NCI-H2081 (cell line): Measurements from ENCODE around the gene CYP4F22.

Experiments
- DNase-seq, 2 experiments: peaks; one replicate each; lab custom pipeline; 2025; lab: John Stamatoyannopoulos, UW

The CYP4F22 gene

DNA sequence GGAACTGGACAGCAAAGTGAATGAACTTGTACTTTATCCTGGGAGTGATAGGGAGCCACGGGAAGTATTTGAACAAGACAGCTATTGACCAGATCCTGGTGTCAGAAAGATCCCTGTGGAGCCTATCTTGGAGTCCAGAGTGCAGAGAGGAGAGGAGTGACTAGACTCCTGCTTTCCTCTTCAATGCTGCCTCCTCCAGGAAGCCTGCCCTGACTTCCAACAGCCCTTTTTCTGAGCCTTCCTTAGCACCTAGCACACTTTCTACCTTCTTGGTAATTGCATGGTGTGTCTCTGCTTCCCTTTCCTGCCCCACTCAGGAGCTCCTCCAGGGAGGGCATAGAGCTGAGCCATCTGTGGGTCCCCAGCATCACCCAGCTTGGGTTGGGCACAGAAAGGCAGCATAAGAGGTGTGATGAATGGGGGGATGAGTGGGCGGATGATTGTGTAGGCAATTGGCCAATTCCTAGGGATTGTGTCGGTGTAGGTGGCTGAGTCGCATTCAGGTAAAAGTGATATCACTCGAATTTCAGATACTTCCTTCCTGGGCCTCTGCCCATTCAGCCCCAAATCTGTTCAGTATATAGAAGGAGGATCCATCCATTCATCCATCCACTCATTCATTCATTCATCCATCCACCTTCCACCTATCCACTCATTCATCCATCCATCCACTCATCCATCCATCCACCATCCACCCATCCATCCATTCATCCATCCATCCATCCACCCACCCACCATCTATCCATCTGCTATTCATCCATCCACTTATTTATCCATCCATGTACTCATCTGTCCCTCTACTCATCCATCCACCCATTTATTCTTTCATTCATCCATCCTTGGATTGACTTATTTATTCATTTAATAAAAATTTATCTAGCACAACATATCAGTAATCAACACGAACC is 26.9 kb downstream of the CYP4F22 start:
- DNase-seq: no peak

DNA sequence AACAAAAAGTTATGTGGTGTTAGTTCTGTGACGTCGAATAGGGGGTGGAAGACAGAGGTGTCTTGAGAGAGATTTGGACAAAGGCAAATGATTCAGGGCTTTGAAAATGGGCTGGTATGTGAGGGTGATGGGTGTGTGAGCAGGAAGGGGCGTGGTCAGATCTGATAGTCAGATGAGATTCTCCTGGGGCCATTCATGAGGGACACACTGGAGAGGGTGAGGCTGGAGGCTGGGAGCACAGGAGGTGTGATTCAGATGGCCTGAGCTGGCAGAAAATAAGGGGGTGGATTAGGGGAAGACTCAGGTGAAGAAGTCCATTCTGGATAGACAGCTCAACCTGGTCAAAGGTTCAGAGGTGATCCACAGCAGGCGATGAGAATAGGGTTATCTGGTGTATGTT is 28.0 kb downstream of the CYP4F22 start:
- no peak for DNase-seq

DNA sequence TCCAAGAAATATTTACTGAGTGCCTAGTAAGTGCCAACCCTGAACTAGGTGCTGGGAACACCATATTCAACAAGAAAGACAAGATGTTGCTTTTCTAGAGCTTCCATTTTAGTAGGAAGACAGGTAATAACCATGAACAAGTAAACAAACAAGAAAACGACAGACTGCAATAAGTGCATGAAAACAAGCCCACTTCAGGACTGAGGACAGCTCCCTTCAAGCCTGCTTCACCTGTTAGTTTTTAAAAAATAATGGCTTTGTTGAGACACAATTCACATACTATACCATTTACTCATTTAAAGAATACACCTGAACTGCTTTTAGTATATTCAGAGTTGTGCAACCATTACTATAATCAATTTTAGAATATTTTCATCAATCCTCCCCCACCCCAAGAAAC is 30.4 kb downstream of the CYP4F22 start:
- DNase-seq: no peak

DNA sequence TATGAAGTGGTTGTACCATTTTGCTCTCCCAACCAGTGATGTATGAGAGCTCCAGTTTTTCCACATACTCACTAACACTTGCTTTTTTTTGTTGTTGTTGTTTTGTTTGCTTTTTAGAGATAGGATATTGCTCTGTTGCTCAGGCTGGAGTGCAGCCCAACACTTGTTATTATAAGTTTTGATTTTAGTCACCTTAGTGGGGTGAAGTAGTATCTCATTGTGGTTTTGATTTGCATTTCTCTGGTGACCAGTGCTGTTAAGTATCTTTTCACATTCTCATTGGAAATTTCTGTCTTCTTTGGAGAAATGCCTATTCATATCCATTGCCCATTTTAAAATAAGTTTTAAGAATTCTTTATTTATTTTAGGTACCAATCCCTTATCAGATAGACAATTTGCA is 31.3 kb downstream of the CYP4F22 start:
- DNase-seq: no peak

DNA sequence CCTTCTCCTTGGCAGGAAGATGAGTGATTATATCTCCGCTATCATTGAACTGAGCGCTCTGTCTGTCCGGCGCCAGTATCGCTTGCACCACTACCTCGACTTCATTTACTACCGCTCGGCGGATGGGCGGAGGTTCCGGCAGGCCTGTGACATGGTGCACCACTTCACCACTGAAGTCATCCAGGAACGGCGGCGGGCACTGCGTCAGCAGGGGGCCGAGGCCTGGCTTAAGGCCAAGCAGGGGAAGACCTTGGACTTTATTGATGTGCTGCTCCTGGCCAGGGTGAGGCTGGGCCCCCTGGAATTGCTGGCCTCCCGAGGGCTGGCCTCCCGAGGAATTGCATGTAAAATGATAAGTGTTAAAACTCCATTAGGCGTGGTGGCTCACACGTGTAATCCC is 32.1 kb downstream of the CYP4F22 start:
- DNase-seq: no peak

DNA sequence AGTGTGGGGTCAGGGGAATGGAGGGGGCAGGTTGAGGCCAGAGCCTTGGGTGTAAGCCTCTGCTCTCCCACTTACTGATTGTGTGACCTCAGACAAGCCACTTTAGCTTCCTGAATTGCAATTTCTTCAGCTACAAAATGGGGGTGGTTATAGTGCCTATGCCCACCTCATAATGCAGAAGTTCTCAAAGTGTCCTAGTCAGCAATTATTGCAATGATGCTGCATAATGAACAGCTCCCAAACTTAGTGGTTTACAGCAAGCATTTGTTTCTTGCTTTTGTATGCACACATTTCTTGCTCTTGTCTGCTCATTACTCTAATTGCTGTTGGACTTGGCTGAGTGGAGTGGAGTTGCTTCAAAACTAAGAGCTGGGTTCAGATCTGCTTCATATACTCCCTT is 36.0 kb downstream of the CYP4F22 start:
- no peak for DNase-seq

DNA sequence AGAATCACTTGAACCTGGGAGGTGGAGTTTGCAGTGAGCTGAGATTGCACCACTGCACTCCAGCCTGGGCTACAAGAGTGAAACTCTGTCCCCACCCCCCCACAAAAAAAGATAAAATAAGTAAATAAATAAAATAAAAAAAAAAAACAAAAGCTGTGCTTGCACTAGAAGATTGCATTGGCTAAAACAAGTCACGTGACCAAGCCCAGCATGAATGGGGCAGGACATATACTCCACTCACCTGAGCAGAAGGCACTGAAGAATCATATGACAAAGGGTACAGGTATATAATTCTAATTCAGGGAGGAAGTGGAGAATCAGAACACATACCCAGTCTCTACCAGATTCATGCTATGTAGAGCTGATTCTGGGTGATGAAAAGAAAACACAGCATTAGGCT is 36.6 kb downstream of the CYP4F22 start:
- no peak for DNase-seq

DNA sequence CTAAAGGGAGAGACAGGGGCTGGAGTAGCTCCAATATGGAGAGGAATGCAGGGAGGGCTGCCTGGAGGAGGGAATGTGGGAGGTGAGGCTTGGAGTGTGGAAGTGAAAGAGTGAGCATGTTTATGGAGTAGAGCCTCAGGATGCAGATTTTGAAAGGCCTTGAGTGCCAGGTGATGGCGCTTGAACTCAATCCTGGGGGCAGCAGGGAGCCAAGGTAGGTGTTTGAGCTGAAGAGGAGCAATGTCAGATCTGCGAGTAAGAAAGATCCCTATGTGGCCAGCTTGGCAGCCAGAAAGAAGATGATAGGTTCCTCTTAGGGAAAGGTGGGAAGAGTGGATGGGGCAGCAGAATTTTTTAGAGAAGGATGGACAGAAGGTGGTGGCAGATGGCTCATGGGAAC is 40.3 kb downstream of the CYP4F22 start:
- no peak for DNase-seq

DNA sequence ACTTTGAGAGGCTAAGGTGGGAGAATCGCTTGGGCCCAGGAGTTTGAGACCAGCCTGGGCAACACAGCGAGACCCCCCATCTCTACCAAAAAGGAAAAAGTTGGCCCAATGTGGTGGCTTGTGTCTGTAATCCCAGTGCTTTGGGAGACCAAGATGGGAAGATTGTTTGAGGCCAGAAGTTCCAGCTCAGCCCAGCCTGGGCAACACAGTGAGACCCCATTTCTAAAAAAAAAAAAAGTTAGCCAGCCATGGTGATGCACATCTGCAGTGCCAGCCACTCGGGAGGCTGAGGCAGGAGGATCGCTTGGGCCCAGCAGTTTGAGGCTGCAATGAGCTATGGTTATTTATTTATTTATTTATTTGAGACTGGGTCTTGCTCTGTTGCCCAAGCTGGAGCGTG is 41.3 kb downstream of the CYP4F22 start:
- no peak for DNase-seq

DNA sequence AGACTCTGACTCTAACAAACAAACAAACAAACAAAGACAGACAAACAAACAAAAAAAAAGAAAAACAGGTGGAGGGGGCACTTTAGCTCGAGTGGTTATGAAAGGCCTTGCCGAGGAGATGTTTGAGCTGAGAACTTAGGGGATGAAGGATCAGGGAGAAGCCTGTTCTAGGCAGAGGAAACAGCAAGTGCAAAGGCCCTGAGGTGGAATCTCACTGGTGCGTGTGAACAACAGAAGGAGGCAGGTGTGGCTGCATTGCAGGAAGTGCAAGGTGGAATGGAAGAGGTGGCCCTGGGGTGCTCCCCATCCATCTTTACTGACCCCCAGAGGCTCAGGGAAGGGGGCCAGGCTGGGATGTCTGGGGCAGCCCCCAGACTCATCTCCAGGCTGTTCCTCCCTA is 41.9 kb downstream of the CYP4F22 start:
- no peak for DNase-seq

DNA sequence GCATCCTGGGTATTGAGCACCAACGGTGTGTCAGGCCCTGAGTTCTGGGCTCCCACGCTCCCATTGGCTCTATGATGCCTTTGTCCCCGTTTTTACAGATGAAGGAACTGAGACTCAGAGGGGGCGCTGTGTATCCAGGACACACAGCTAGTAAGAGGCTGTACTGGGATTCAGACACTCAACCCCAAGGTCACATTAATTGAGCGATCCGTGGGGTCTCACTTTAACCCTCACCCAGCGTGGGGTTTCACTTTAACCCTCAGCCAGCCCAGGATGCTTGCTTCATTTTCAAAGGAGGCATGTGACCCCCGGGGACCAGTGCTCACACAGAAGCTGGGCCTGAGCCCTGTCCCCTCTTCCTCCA is 42.6 kb downstream of the CYP4F22 start:
- no peak for DNase-seq

DNA sequence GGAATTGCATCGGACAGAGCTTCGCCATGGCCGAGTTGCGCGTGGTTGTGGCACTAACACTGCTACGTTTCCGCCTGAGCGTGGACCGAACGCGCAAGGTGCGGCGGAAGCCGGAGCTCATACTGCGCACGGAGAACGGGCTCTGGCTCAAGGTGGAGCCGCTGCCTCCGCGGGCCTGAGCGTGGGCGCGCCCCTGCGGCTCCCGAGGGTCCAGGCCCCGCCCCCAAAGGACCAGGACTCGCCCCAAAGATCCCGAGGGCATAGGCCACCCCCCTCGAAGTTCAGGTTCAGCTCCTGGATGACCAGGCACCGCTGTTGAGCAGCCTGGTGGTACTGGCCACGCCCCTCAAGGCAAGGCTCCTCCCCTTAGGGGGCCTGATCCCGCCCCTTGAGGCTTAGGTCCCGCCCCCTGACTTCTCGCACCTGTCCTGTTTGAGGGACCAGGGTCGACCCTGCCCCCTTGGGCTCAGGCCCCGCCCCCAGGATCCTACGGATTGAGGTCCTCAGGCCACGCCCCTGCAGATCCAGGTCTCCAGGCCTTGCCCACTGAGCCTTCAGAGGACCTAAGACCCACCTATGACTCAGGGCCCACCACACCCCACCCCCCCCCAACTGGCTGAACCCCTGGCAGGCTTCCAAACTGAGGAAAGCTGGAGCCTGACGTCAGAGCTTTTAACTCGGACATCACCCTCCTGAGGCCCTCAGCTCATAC is 43.1 kb downstream of the CYP4F22 start:
- no peak for DNase-seq

DNA sequence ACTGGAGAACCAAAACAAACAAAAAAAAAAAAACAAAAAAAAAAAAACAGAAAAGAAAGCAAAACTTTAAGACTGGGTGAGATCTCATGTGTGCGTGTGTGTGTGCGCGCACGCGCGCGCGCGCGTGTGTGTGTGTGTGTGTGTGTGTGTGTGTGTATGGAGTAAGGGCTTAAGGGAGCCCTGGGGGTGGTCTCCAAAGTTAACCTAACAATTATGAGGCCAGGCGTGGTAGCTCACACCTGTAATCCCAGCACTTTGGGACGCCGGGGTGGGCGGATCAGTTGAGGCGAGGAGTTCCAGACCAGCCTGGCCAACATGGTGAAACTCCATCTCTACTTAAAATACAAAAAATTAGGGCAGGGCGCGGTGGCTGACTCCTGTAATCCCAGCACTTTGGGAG is 46.7 kb downstream of the CYP4F22 start:
- no peak for DNase-seq

DNA sequence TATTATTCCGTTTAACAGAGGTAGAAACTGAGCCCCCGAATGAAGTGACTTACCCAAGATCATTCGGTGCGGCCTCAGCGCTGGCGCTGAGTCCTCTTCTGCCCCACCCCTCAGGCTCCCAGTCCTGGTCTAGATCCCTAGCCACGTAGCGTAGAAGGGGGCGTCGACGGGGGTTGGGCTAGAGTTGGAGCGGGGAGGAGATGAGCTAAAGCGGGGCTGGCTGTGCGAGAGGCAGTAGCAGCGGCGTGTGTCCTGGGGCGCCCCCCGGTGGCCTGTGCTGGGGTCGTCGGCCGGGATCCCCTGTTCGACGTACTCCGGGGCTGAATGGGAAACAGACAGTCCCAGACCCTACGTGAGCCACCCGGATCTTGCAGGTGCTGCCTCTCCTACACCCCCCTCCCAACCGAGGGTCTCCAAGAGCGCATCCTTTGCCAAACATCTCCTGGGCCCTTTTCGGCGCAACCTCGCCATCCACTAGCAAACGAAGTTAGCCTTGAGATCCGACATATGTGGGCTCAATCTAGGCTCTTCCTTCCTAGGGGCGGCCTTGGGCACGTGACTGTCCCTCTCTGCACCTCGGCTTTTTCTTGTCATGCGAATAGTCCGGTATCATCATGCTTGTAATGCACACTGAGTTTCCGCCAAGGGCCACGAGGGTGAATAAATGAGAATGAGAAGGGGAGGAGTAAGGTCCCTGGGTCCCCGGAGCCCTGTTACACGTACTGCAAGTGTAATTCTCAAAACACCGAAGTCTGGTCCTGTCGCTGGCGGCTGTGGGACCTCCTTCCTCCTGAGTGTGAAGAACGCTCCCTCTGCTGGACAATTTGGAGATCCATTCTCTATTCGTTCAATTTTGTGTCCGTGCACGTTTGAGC is 47.7 kb downstream of the CYP4F22 start:
- peak; percentile 75 to 79 for DNase-seq

DNA sequence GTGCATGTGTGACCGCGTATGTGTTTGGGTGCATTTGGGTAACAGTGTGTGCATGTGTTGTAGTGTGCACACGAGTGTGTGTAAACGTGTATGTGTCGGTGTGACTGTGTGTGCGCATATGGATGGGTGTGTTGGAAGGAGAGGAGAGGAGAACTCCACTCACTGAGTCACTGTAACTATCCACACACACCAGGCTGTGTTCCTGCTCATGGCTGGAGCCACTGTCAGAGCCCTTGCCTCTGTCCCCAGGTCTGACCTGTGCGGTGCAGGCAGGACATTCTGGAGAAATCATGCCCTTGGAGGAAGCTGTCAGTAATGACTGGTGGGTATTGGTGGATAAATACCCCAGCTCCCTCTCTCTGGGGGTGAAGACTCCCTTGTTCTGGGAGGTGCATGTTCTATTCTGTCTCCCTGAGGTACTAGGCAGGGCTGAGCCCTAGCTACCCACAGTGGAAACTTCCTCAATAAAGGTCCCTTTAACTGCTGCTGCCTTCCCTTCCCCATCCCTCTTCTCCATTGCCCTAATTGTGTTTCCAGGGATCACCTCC is 48.4 kb downstream of the CYP4F22 start:
- DNase-seq: no peak

DNA sequence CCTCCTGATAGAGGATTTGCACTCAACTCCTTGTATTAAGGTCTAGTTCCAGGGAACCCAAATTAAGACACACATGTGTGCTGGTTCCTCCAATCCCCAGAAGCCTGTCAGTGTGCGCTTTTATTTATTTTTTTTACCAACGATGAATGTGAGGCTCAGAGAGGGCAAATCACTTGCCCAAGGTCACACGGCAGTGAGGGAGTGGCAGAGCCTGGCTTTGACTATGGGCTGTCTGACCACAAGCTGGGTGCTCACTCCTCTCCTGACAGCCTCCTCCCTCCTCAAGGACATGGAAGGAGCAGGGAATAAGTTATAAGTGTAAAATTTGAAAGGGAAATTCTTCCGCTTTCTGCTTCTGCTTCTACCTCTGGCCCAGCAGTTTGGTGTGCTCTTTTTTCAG is 48.9 kb downstream of the CYP4F22 start:
- DNase-seq: no peak

DNA sequence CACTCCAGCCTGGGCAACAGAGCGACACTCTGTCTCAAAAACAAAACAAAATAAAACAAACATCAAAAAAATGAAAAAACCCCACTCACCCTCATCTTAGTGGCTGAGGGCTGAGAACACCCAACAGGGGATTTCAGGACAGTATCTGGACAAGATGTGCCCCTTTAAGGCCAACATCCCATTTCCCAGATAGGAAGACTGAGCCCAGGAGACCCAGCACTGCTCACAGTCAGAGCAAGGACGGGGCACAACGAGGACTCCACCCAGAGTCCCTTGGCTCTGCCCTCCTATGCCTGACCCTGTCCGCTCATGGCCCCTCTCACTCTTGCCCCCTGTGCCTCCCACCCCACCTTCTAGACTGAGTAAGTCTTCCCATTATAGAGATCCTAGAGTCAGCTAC is 53.8 kb downstream of the CYP4F22 start:
- DNase-seq: no peak

DNA sequence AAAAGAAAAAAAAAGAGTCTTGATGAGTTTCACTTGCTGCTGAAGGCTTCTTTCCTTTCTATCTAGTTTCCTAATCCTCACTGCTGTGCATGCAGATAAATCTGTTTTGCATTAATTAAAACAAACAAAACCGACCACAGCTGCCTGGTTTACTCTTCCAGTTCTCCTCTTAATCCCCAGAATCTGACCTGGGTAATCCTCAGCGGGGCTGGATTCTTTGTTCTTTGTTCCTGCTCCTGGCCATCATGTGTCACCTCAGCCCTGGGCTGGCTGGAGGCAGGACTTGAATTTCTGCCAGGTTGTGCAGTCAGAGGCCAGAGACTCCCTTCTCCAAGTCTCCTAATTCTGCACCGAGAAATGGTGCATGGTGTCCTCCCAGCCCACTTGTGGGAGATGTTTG is 54.5 kb downstream of the CYP4F22 start:
- no peak for DNase-seq

DNA sequence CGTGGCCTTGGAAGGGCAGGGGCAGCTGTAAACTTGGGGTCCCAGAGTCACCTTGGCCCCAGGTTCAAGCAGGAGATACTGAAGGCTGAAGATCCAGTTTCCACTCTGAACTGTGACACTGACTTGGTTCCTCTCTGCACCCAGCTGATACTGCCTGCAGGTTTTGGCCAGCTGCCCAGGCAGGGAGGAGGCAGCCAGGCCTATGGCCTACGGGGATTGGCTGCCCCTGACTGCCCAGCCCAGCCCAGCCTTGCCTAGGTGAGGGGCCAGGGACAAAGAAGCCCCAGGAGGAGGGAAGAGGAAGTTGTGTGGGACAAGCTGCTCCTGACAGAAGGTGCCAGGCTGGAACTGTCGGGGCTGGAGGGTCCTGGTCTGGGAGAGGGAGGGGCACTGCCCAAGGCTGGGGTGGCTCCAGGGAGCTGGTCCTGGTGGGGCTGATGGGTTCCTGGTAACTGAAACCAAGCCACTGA is 55.0 kb downstream of the CYP4F22 start:
- DNase-seq: peak; percentile 9 to 64

DNA sequence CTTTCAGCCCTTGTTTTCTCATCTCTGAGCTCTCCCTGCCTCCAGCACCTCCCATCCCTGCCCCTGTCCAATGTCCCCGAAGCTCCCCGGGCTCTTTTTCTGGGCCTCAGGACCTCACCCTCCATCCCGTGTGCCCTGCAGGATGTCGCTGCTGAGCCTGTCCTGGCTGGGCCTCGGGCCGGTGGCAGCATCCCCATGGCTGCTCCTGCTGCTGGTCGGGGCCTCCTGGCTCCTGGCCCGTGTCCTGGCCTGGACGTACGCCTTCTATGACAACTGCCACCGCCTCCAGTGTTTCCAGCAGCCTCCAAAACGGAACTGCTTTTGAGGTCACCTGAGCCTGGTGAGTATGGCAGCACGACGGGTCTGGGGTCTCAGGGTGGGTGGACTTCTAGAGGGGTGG is 55.6 kb downstream of the CYP4F22 start:
- DNase-seq: no peak

DNA sequence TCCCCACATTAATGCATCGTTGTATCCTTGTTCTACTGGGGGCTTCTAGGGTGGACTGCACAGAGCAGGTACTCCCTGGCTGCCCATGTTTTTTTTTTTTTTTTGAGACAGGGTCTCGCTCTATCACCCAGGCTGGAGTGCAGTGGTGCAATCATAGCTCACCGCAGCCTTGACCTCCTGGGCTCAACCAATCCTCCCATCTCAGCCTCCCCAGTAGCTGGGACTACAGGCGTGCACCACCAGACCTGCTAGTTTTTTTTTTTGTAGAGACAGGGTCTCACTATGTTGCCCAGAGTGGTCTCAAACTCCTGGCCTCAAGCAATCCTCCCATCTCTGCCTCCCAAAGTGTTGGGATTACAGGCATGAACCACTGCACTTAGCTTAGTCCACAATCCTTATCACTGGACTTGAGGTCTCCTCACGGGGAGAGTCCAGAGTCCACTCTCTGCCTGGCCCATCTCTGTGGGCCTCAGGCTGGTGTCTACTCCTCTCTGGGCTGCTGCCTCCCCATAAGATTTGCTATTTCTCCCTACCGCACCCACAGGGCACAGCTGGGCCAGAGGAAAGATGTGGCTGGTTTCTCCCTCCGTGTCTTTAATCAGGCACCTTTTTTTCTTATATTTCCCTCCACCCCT is 56.3 kb downstream of the CYP4F22 start:
- DNase-seq: no peak

DNA sequence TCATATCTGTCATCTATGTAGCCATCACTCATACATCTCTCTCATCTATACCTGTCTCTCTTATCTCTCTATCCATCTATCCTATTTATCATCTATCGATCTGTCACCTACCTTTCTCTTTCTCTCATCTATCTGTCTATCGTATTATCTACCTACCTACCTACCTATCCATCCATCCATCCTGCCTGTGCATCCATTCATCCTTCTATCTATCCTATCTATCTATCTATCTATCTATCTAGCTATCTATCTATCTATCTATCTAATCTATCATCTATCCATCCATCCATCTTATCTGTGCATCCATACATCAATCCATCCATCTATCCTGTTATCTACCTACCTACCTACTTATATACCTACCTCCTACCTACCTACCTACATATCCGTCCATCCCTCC is 62.1 kb downstream of the CYP4F22 start:
- no peak for DNase-seq
